H9 (cell line): ENCODE results near the gene TRAPPC8. TPM values are rescaled to one million over a fixed set of nuclear protein-coding genes. Genes with fewer than 3 reads are reported as not detected.

ENCODE experiments used
- DNase-seq: peaks from one replicate; pipeline ENCODE4 v3.0.0-alpha.2; 2017
- H2AFZ ChIP-seq: one replicate; pipeline ENCODE4 v1.6.1; 2013; ENCODE audit warnings: mild to moderate bottlenecking, low read length, control low read depth, moderate library complexity
- H2AK5ac ChIP-seq: 2 replicates; pipeline ENCODE4 v1.6.1; 2013; ENCODE audit warnings: low read length, control low read depth, mixed read lengths; ENCODE audit not compliant: insufficient read length
- H2BK120ac ChIP-seq: one replicate; pipeline ENCODE4 v1.6.1; 2013; ENCODE audit warnings: low read depth, mild to moderate bottlenecking, low read length, control low read depth, inconsistent platforms; ENCODE audit not compliant: poor library complexity, severe bottlenecking
- H2BK12ac ChIP-seq: 2 replicates; pipeline ENCODE4 v1.6.1; 2013; ENCODE audit warnings: low read length, control low read depth, mixed read lengths, low read depth; ENCODE audit not compliant: insufficient read length
- H2BK15ac ChIP-seq: 2 replicates; pipeline ENCODE4 v1.6.1; 2013; ENCODE audit warnings: low read depth, low read length, control low read depth
- H2BK20ac ChIP-seq: one replicate; pipeline ENCODE4 v1.6.1; 2013; ENCODE audit warnings: low read depth, mild to moderate bottlenecking, low read length, control low read depth, inconsistent platforms; ENCODE audit not compliant: poor library complexity, severe bottlenecking
- H2BK5ac ChIP-seq: 2 replicates; pipeline ENCODE4 v1.6.1; 2013; ENCODE audit warnings: low read length, control low read depth, mixed read lengths; ENCODE audit not compliant: insufficient read length
- H3K14ac ChIP-seq: 2 replicates; pipeline ENCODE4 v1.6.1; 2013; ENCODE audit warnings: low read length, control low read depth; ENCODE audit not compliant: insufficient read depth
- H3K18ac ChIP-seq: 2 replicates; pipeline ENCODE4 v1.6.1; 2013; ENCODE audit warnings: low read depth, mild to moderate bottlenecking, mixed read lengths, low read length, control low read depth; ENCODE audit not compliant: insufficient read length
- H3K23ac ChIP-seq: 2 replicates; pipeline ENCODE4 v1.6.1; 2013; ENCODE audit warnings: low read length, control low read depth, mixed read lengths, low read depth; ENCODE audit not compliant: insufficient read length
- H3K23me2 ChIP-seq: 2 replicates; pipeline ENCODE4 v1.6.1; 2013; ENCODE audit warnings: low read depth, mild to moderate bottlenecking, mixed read lengths, low read length, control low read depth; ENCODE audit not compliant: insufficient read length, poor library complexity, severe bottlenecking
- H3K27ac ChIP-seq: 2 replicates; pipeline ENCODE4 v1.5.1; 2013; ENCODE audit warnings: low read length, control low read depth, mixed read lengths, low read depth; ENCODE audit not compliant: insufficient read length
- H3K27me3 ChIP-seq: 2 replicates; pipeline ENCODE4 v1.6.1; 2013; ENCODE audit warnings: low read length, control low read depth, inconsistent platforms; ENCODE audit not compliant: insufficient read depth
- H3K4ac ChIP-seq: 2 replicates; pipeline ENCODE4 v1.6.1; 2013; ENCODE audit warnings: low read depth, mild to moderate bottlenecking, control low read depth, inconsistent platforms, low read length, moderate library complexity
- H3K4me1 ChIP-seq: 2 replicates; pipeline ENCODE4 v1.6.1; 2013; ENCODE audit warnings: low read length, control low read depth, inconsistent platforms; ENCODE audit not compliant: insufficient read depth
- H3K4me2 ChIP-seq: 2 replicates; pipeline ENCODE4 v1.6.1; 2013; ENCODE audit warnings: low read length, control low read depth, mixed read lengths; ENCODE audit not compliant: insufficient read length, insufficient read depth
- H3K56ac ChIP-seq: 2 replicates; pipeline ENCODE4 v1.6.1; 2013; ENCODE audit warnings: low read depth, mild to moderate bottlenecking, mixed read lengths, low read length, control low read depth; ENCODE audit not compliant: insufficient read length
- H3K79me1 ChIP-seq: 2 replicates; pipeline ENCODE4 v1.6.1; 2013; ENCODE audit warnings: low read depth, mild to moderate bottlenecking, moderate library complexity, low read length, control low read depth, inconsistent platforms; ENCODE audit not compliant: insufficient read depth, poor library complexity, severe bottlenecking
- H3K79me2 ChIP-seq: 2 replicates; pipeline ENCODE4 v1.6.1; 2013; ENCODE audit warnings: low read length, control low read depth, inconsistent platforms; ENCODE audit not compliant: insufficient read depth
- H3K9ac ChIP-seq: 2 replicates; pipeline ENCODE4 v1.6.1; 2013; ENCODE audit warnings: low read length, control low read depth, mixed read lengths; ENCODE audit not compliant: insufficient read length; ENCODE audit errors: extremely low read depth
- H3K9me3 ChIP-seq: one replicate; pipeline ENCODE4 v1.6.1; 2013; ENCODE audit warnings: low read depth, low read length, inconsistent platforms; ENCODE audit not compliant: control insufficient read depth
- H3T11ph ChIP-seq: one replicate; pipeline ENCODE4 v1.6.1; 2013; ENCODE audit warnings: mild to moderate bottlenecking, low read length, control low read depth, inconsistent platforms
- H4K20me1 ChIP-seq: one replicate; pipeline ENCODE4 v1.6.1; 2013; ENCODE audit not compliant: control insufficient read depth, insufficient read length, insufficient read depth
- H4K5ac ChIP-seq: 2 replicates; pipeline ENCODE4 v1.6.1; 2013; ENCODE audit warnings: low read depth, mild to moderate bottlenecking, mixed read lengths, low read length, control low read depth; ENCODE audit not compliant: insufficient read length
- H4K8ac ChIP-seq: replicated peaks from 2 replicates; pipeline ENCODE4 v1.6.1; 2013; ENCODE audit warnings: low read length, control low read depth, mixed read lengths, low read depth; ENCODE audit not compliant: insufficient read length
- H4K91ac ChIP-seq: 2 replicates; pipeline ENCODE4 v1.6.1; 2013; ENCODE audit warnings: low read depth, mild to moderate bottlenecking, moderate library complexity, mixed read lengths, low read length, control low read depth; ENCODE audit not compliant: insufficient read length
- H3K27ac Mint-ChIP-seq, 3 experiments: 2 replicates in 2 of 3; 3 replicates in 1 of 3; pipeline ENCODE4 v1.8.0; 2020 to 2021; ENCODE audit warnings: mixed read lengths in 3 of 3, mild to moderate bottlenecking in 1 of 3, moderate library complexity in 1 of 3
- H3K27me3 Mint-ChIP-seq: 2 replicates; pipeline ENCODE4 v1.8.0; 2021; ENCODE audit warnings: low read depth, mild to moderate bottlenecking, moderate library complexity, mixed read lengths
- H3K36me3 Mint-ChIP-seq, 3 experiments: 2 replicates in 2 of 3; 3 replicates in 1 of 3; pipeline ENCODE4 v1.8.0; 2020 to 2021; ENCODE audit warnings: low read depth in 3 of 3, mixed read lengths in 3 of 3; ENCODE audit not compliant: insufficient read depth in 1 of 3
- H3K4me1 Mint-ChIP-seq, 2 experiments: 2 replicates each; pipeline ENCODE4 v1.8.0; 2020; ENCODE audit warnings: mixed read lengths in 2 of 2
- H3K4me3 Mint-ChIP-seq, 2 experiments: 2 replicates in 1 of 2; 3 replicates in 1 of 2; pipeline ENCODE4 v1.8.0; 2020 to 2021; ENCODE audit warnings: mild to moderate bottlenecking in 2 of 2, mixed read lengths in 2 of 2, moderate library complexity in 1 of 2
- H3K9me3 Mint-ChIP-seq, 2 experiments: 2 replicates in 1 of 2; 3 replicates in 1 of 2; pipeline ENCODE4 v1.8.0; 2020; ENCODE audit warnings: mild to moderate bottlenecking in 2 of 2, mixed read lengths in 2 of 2, moderate library complexity in 1 of 2
- total RNA-seq: library from RNA; stranded (reverse); gene quantifications from 2 replicates; pipeline ENCODE4 v1.2.1, GENCODE V29; 2021
- TF ChIP-seq, protein P1 (sequence below): fragments of 200-600 bp; sonication (generic); conservative IDR thresholded peaks from 3 replicates; pipeline ENCODE4 v1.8.0; 2021; ENCODE audit warnings: antibody characterized with exemption, mild to moderate bottlenecking

Gene TRAPPC8
- total RNA-seq, 1 experiment from 2014 or later, result 40.4 TPM

- Mint-ChIP-seq H3K4me1 (peaks cover 0 to 4% of the 10 kb centered on the region in 2 experiments; a peak in 1 of 4 replicates), H3K9me3 (no peaks in the 10 kb centered on the region), H3K36me3 (peaks cover 2 to 50% (median 39%) of the 10 kb centered on the region in 3 experiments; a peak in 6 of 7 replicates), H3K27me3 (no peaks in the 10 kb centered on the region), H3K27ac (no peak overlapping the region), H3K4me3 (no peak overlapping the region)
- DNase-seq, result no peak
- Histone ChIP-seq H2AFZ (no peak overlapping the region), H3K79me1 (no peaks in the 10 kb centered on the region), H3K27me3 (no peaks in the 10 kb centered on the region), H3K23me2 (no peaks in the 10 kb centered on the region), H3K18ac (no peak overlapping the region), H3K4me2 (no peak overlapping the region), H3K4ac (no peak overlapping the region), H3K79me2 (no peaks in the 10 kb centered on the region), H2BK12ac (no peak overlapping the region), H2BK120ac (no peak overlapping the region), H3K9me3 (no peaks in the 10 kb centered on the region), H4K91ac (no peak overlapping the region), H2BK20ac (no peak overlapping the region), H2AK5ac (no peak overlapping the region), H3K14ac (no peak overlapping the region), H3K4me1 (no peaks in the 10 kb centered on the region), H4K20me1 (no peaks in the 10 kb centered on the region), H3K27ac (no peak overlapping the region), H3K23ac (no peak overlapping the region), H3T11ph (no peak overlapping the region), H3K9ac (no peak overlapping the region), H2BK5ac (no peak overlapping the region), H4K8ac (no peak overlapping the region), H3K56ac (no peak overlapping the region), H4K5ac (no peak overlapping the region), H2BK15ac (no peak overlapping the region)
- TF ChIP-seq, protein P1, sequence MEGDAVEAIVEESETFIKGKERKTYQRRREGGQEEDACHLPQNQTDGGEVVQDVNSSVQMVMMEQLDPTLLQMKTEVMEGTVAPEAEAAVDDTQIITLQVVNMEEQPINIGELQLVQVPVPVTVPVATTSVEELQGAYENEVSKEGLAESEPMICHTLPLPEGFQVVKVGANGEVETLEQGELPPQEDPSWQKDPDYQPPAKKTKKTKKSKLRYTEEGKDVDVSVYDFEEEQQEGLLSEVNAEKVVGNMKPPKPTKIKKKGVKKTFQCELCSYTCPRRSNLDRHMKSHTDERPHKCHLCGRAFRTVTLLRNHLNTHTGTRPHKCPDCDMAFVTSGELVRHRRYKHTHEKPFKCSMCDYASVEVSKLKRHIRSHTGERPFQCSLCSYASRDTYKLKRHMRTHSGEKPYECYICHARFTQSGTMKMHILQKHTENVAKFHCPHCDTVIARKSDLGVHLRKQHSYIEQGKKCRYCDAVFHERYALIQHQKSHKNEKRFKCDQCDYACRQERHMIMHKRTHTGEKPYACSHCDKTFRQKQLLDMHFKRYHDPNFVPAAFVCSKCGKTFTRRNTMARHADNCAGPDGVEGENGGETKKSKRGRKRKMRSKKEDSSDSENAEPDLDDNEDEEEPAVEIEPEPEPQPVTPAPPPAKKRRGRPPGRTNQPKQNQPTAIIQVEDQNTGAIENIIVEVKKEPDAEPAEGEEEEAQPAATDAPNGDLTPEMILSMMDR, result no peak
These were observed 82.4 kb downstream of the TRAPPC8 start for GRCh38 chr18:31860488-31860887.
